ENCODE measurements around the gene LRRC57.

LRRC57 gene

DNA sequence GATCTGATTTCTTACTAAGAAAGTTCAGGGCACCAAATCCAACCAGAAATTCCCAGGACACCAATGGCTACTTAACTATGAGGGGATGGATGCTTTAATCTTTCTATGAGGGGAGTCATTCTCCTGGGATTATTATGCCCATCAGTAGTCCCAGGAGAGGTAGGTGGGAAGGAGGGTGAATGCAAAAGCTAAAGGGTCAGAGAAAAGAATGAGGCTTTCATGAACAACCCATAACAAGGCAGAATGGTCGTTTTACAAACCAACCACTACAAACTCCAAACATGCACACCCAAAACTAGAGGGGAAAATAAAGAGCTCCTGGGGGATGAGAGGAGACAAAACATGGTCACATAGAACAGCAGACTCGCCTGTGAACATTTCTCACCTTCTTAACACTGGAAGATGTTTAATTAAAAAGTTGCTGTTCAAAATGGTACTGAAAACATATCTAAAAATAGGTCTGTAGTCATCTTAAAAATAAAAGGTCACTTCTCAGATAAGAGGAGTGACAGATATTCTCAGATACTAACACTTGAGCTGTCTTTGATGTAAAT, 30.5 kb upstream of the LRRC57 start:
- DNase-seq, result no peak
- H3K36me3 ChIP-seq (replicated peaks; ENCODE audit: insufficient read depth, low read length), result no peaks in the 10 kb centered on the region
- no peaks in the 10 kb centered on the region for H3K27me3 ChIP-seq (replicated peaks; ENCODE audit: insufficient read depth, low read length)
- H3K79me2 ChIP-seq (ENCODE audit: low read length), result peaks cover 81% of the 10 kb centered on the region
- H3K4me3 ChIP-seq (ENCODE audit: low read length), result no peak overlapping the region
- H3K9me2 ChIP-seq (replicated peaks; ENCODE audit: insufficient read depth, low read length), result no peaks in the 10 kb centered on the region
- H3K9me3 ChIP-seq (replicated peaks; ENCODE audit: insufficient read depth, low read length), result no peaks in the 10 kb centered on the region
- H3K4me1 ChIP-seq (ENCODE audit: low read length), result peaks cover 43% of the 10 kb centered on the region
- H2AFZ ChIP-seq (ENCODE audit: low read length), result no peak overlapping the region
- no peak overlapping the region for H3K27ac ChIP-seq (ENCODE audit: low read length)
- H3K9ac ChIP-seq (ENCODE audit: low read length), result no peak overlapping the region
- H3K4me2 ChIP-seq (ENCODE audit: low read depth, low read length), result no peak overlapping the region
- no peak for TF ChIP-seq EZH2phosphoT487 (IDR thresholded peaks at IDR 0.05; ENCODE audit: low read length)
- TF ChIP-seq EZH2 (optimal IDR thresholded peaks at IDR 0.05; ENCODE audit: low read depth, low read length), result no peak
- TF ChIP-seq, protein P1, sequence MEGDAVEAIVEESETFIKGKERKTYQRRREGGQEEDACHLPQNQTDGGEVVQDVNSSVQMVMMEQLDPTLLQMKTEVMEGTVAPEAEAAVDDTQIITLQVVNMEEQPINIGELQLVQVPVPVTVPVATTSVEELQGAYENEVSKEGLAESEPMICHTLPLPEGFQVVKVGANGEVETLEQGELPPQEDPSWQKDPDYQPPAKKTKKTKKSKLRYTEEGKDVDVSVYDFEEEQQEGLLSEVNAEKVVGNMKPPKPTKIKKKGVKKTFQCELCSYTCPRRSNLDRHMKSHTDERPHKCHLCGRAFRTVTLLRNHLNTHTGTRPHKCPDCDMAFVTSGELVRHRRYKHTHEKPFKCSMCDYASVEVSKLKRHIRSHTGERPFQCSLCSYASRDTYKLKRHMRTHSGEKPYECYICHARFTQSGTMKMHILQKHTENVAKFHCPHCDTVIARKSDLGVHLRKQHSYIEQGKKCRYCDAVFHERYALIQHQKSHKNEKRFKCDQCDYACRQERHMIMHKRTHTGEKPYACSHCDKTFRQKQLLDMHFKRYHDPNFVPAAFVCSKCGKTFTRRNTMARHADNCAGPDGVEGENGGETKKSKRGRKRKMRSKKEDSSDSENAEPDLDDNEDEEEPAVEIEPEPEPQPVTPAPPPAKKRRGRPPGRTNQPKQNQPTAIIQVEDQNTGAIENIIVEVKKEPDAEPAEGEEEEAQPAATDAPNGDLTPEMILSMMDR (IDR thresholded peaks at IDR 0.05; ENCODE audit: low read length), result no peak
- peaks cover 33% of the 10 kb centered on the region for H3F3A ChIP-seq (ENCODE audit: insufficient read depth, low read length)
- H4K20me1 ChIP-seq (ENCODE audit: insufficient read depth, low read length), result no peaks in the 10 kb centered on the region

DNA sequence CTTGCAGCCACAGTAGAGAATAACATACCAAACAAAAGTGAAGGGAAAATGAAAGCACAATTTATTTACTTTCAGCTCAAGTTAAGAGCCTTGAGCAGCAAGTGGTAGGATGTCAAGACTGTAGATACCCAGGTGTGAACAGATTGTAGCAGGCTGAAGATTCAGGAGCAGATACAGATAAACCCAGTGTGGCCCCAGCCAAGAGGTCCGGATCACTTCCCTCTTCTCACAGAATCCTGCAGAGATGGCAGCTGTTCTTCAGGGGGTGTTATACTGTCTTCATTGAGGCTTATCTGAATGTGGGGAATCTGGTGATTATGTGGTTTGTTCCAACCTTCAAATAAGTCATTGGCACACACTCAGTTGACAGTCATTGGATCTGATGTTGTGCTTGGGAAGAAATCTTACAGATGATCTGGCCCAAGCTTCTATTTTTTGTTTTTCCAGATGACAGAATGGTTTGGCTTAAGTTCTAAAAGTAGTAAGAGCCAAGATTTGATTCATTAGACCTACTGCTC, 29.0 kb upstream of the LRRC57 start:
- Histone ChIP-seq H3K9ac (ENCODE audit: low read length) (peak overlapping the region; percentile 24; the same call in 1 of the 2 replicates), H3K4me3 (ENCODE audit: low read length) (peak overlapping the region; percentile 78), H3K27ac (ENCODE audit: low read length) (peak overlapping the region; percentile 49; the same call in 1 of the 2 replicates), H3F3A (ENCODE audit: insufficient read depth, low read length) (peaks cover 31% of the 10 kb centered on the region), H3K79me2 (ENCODE audit: low read length) (peaks cover 67% of the 10 kb centered on the region), H3K9me2 (replicated peaks; ENCODE audit: insufficient read depth, low read length) (no peaks in the 10 kb centered on the region), H3K36me3 (replicated peaks; ENCODE audit: insufficient read depth, low read length) (no peaks in the 10 kb centered on the region), H3K27me3 (replicated peaks; ENCODE audit: insufficient read depth, low read length) (no peaks in the 10 kb centered on the region), H3K4me2 (ENCODE audit: low read depth, low read length) (peak overlapping the region; percentile 92), H3K9me3 (replicated peaks; ENCODE audit: insufficient read depth, low read length) (no peaks in the 10 kb centered on the region), H2AFZ (ENCODE audit: low read length) (no peak overlapping the region), H3K4me1 (ENCODE audit: low read length) (peaks cover 28% of the 10 kb centered on the region), H4K20me1 (ENCODE audit: insufficient read depth, low read length) (no peaks in the 10 kb centered on the region)
- TF ChIP-seq, protein P1 (IDR thresholded peaks at IDR 0.05; ENCODE audit: low read length), result no peak
- no peak for TF ChIP-seq EZH2 (optimal IDR thresholded peaks at IDR 0.05; ENCODE audit: low read depth, low read length)
- no peak for TF ChIP-seq EZH2phosphoT487 (IDR thresholded peaks at IDR 0.05; ENCODE audit: low read length)
- peak; percentile 76 for DNase-seq

DNA sequence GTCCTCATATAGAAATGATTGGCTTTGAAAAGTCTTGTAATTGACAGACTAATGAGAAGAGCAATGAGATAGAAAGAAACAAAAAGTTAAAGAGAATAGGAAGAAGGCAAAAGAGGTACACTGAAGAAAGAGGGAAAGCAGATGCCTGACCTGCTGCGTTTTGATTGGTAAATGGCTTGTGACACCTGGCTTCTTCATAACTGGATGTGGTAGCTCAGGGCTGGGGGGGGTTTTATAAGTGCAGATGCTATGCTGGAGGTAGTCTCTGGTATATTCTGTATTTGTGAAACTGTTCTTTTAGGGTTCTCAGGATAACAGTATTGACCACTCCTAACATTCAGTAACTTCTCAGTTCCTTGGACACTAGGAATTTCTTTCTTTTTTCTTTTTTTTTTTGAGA, 28.2 kb upstream of the LRRC57 start:
- H3K4me2 ChIP-seq (ENCODE audit: low read depth, low read length), result peak overlapping the region; percentile 92
- H3F3A ChIP-seq (ENCODE audit: insufficient read depth, low read length), result peaks cover 31% of the 10 kb centered on the region
- H3K36me3 ChIP-seq (replicated peaks; ENCODE audit: insufficient read depth, low read length), result no peaks in the 10 kb centered on the region
- H3K27me3 ChIP-seq (replicated peaks; ENCODE audit: insufficient read depth, low read length), result no peaks in the 10 kb centered on the region
- H3K4me1 ChIP-seq (ENCODE audit: low read length), result peaks cover 20% of the 10 kb centered on the region
- no peaks in the 10 kb centered on the region for H3K9me3 ChIP-seq (replicated peaks; ENCODE audit: insufficient read depth, low read length)
- H3K9ac ChIP-seq (ENCODE audit: low read length), result peak overlapping the region; percentile 69; the same call in 1 of the 2 replicates
- DNase-seq, result peak; percentile 54
- H4K20me1 ChIP-seq (ENCODE audit: insufficient read depth, low read length), result no peaks in the 10 kb centered on the region
- H3K9me2 ChIP-seq (replicated peaks; ENCODE audit: insufficient read depth, low read length), result no peaks in the 10 kb centered on the region
- no peak overlapping the region for H2AFZ ChIP-seq (ENCODE audit: low read length)
- peak overlapping the region; percentile 49; the same call in 1 of the 2 replicates for H3K27ac ChIP-seq (ENCODE audit: low read length)
- no peak for TF ChIP-seq EZH2phosphoT487 (IDR thresholded peaks at IDR 0.05; ENCODE audit: low read length)
- no peak for TF ChIP-seq EZH2 (optimal IDR thresholded peaks at IDR 0.05; ENCODE audit: low read depth, low read length)
- TF ChIP-seq, protein P1 (IDR thresholded peaks at IDR 0.05; ENCODE audit: low read length), result no peak
- peak overlapping the region; percentile 78 for H3K4me3 ChIP-seq (ENCODE audit: low read length)
- peaks cover 59% of the 10 kb centered on the region for H3K79me2 ChIP-seq (ENCODE audit: low read length)

Data from MM.1S (cell line).